ENCODE data around the gene KIF1B.

Gene KIF1B

GRCh38 chr1:10347109-10347508 is 136.7 kb downstream of the KIF1B start (continued):
- TF ChIP-seq ZNF391 (tag by site-specific recombination; IDR thresholded peaks at IDR 0.05; ENCODE audit: borderline replicate concordance, low read depth) = no peak

- no peak for TF ChIP-seq ZNF221 (tag by site-specific recombination; IDR thresholded peaks at IDR 0.05; ENCODE audit: borderline replicate concordance)
- TF ChIP-seq ZNF202 (tag by site-specific recombination; IDR thresholded peaks at IDR 0.05; ENCODE audit: borderline replicate concordance) = no peak
- no peak for TF ChIP-seq GLIS1 (tag by site-specific recombination; IDR thresholded peaks at IDR 0.05)
- no peak for TF ChIP-seq INSM2 (tag by site-specific recombination; IDR thresholded peaks at IDR 0.05)
- TF ChIP-seq RBAK (tag by site-specific recombination; IDR thresholded peaks at IDR 0.05) = no peak
- TF ChIP-seq ZNF704 (tag by site-specific recombination; IDR thresholded peaks at IDR 0.05) = no peak
- no peak for TF ChIP-seq ZNF350 (tag by site-specific recombination; IDR thresholded peaks at IDR 0.05)
- no peak for TF ChIP-seq ZNF175 (tag by site-specific recombination; IDR thresholded peaks at IDR 0.05)
- no peak for TF ChIP-seq WT1 (tag by site-specific recombination; IDR thresholded peaks at IDR 0.05)
- TF ChIP-seq ZBTB21 (tag by site-specific recombination; IDR thresholded peaks at IDR 0.05) = no peak
- no peak for TF ChIP-seq ZNF23 (tag by site-specific recombination; IDR thresholded peaks at IDR 0.05; ENCODE audit: borderline replicate concordance)
- no peak for TF ChIP-seq ZFP37 (tag by site-specific recombination; IDR thresholded peaks at IDR 0.05)
- TF ChIP-seq ZNF624 (tag by site-specific recombination; IDR thresholded peaks at IDR 0.05) = no peak
- no peak for TF ChIP-seq ZNF184 (tag by site-specific recombination; IDR thresholded peaks at IDR 0.05)
- TF ChIP-seq CTCF (tag by site-specific recombination; IDR thresholded peaks at IDR 0.05) = no peak
- H3K9me3 ChIP-seq (ENCODE audit: control insufficient read depth, insufficient read depth, low read depth, low read length) = no peaks in the 10 kb centered on the region
- ChIA-PET POLR2A (no interaction called here), CTCF (no interaction called here)
- peaks cover 8 to 35% of the 10 kb centered on the region in 2 experiments; a peak in 2 of 3 replicates for H3K36me3 ChIP-seq (ENCODE audit: control insufficient read depth in 2 of 2, insufficient read depth in 1 of 2, low read length in 2 of 2)
- H3K4me3 ChIP-seq (ENCODE audit: low read depth, low read length) = no peak overlapping the region
- H3K27ac ChIP-seq (ENCODE audit: extremely low read depth, low read depth, low read length) = no peak overlapping the region
- no peaks in the 10 kb centered on the region for H3K4me1 ChIP-seq (ENCODE audit: control insufficient read depth, insufficient read depth, low read length)
Observed at GRCh38 chr1:10353282-10353681, 142.9 kb downstream of the KIF1B start.

GRCh38 chr1:10353693-10354092 is 143.3 kb downstream of the KIF1B start:
- peaks cover 8 to 31% of the 10 kb centered on the region in 2 experiments; a peak in 2 of 3 replicates for H3K36me3 ChIP-seq (ENCODE audit: control insufficient read depth in 2 of 2, insufficient read depth in 1 of 2, low read length in 2 of 2)
- H3K27ac ChIP-seq (ENCODE audit: extremely low read depth, low read depth, low read length) = no peak overlapping the region
- H3K4me3 ChIP-seq (ENCODE audit: low read depth, low read length) = no peak overlapping the region
- CTCF ChIA-PET = no interaction called here
- POLR2A ChIA-PET = no interaction called here
- H3K9me3 ChIP-seq (ENCODE audit: control insufficient read depth, insufficient read depth, low read depth, low read length) = no peaks in the 10 kb centered on the region
- H3K4me1 ChIP-seq (ENCODE audit: control insufficient read depth, insufficient read depth, low read length) = no peaks in the 10 kb centered on the region
- no peak for TF ChIP-seq REST (tag by site-specific recombination; IDR thresholded peaks at IDR 0.05)
- no peak for TF ChIP-seq ZNF488 (tag by site-specific recombination; IDR thresholded peaks at IDR 0.05)
- TF ChIP-seq ZNF221 (tag by site-specific recombination; IDR thresholded peaks at IDR 0.05; ENCODE audit: borderline replicate concordance) = no peak
- TF ChIP-seq KLF7 (tag by site-specific recombination; IDR thresholded peaks at IDR 0.05; ENCODE audit: borderline replicate concordance) = no peak
- no peak for TF ChIP-seq GLIS2 (tag by site-specific recombination; IDR thresholded peaks at IDR 0.05)
- no peak for TF ChIP-seq ZNF211 (tag by site-specific recombination; IDR thresholded peaks at IDR 0.05; ENCODE audit: low read depth)
- no peak for TF ChIP-seq ZNF16 (tag by site-specific recombination; IDR thresholded peaks at IDR 0.05; ENCODE audit: low read depth)
- no peak for TF ChIP-seq ZFHX2 (tag by site-specific recombination; conservative IDR thresholded peaks at IDR 0.05)
